HepG2 (cell line): Measurements from ENCODE around the gene OSTF1.

ENCODE experiments used
- CHCHD3 ChIP-seq: sonication (generic); formaldehyde crosslinking; IDR thresholded peaks from 2 replicates; pipeline ENCODE4 v1.8.0; 2022; ENCODE audit warnings: mild to moderate bottlenecking, missing genetic modification reagents, moderate library complexity
- CTCF ChIP-seq: sonication (generic); formaldehyde crosslinking; IDR thresholded peaks from 2 replicates; pipeline ENCODE4 v1.5.0; 2020; ENCODE audit warnings: mild to moderate bottlenecking, missing genetic modification reagents, moderate library complexity
- HDAC1 ChIP-seq: sonication (generic); formaldehyde crosslinking; IDR thresholded peaks from 2 replicates; pipeline ENCODE4 v1.5.1; 2020; ENCODE audit warnings: mild to moderate bottlenecking, missing genetic modification reagents
- HNRNPLL ChIP-seq: fragments of 200-400 bp; formaldehyde crosslinking; IDR thresholded peaks from 2 replicates; pipeline ENCODE4 v1.6.1; 2017; ENCODE audit warnings: mild to moderate bottlenecking, low read depth, low read length; ENCODE audit not compliant: poor library complexity, severe bottlenecking
- PHF8 ChIP-seq: sonication (generic); formaldehyde crosslinking; IDR thresholded peaks from 2 replicates; pipeline ENCODE4 v1.5.0; 2020; ENCODE audit warnings: missing genetic modification reagents
- RFX1 ChIP-seq: fragments of 450-650 bp; IDR thresholded peaks from 2 replicates; pipeline ENCODE4 v1.6.1; 2017
- ZKSCAN8 ChIP-seq: IDR thresholded peaks from 2 replicates; pipeline ENCODE4 v1.6.1; 2016; ENCODE audit warnings: borderline replicate concordance, missing genetic modification reagents, missing compliant biosample characterization
- ZNF841 ChIP-seq: sonication (generic); formaldehyde crosslinking; IDR thresholded peaks from 2 replicates; pipeline ENCODE4 v1.8.1; 2023; ENCODE audit warnings: missing genetic modification reagents, borderline replicate concordance
- TF ChIP-seq, protein P1 (sequence below): IDR thresholded peaks from 2 replicates; pipeline ENCODE4 v1.6.1; 2012; ENCODE audit warnings: inconsistent platforms
- TF ChIP-seq, protein P2 (sequence below): sonication (generic); formaldehyde crosslinking; IDR thresholded peaks from 2 replicates; pipeline ENCODE4 v1.8.0; 2022; ENCODE audit warnings: mild to moderate bottlenecking, missing genetic modification reagents, moderate library complexity

DNA sequence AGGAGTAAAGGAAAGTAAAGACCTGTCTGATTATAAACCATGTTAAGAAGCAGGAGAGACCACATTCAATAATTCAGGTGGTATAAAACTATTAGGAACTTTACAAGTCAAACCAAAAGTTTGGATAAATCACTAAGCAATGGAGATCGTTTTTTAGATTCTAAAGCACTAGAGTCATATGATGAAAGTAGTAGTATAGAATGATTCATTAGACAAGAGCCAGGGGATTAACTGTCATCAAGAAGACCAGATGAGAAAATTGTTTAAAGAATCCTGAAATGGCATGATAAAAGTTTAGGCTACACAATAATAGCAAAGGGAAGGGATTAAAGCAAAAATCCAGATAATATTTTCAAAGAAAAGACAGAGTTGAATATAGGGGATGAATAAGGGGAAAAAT, 47.3 kb upstream of the OSTF1 start:
- TF ChIP-seq ZNF841 (CRISPR knock-in tag) = no peak
- TF ChIP-seq CTCF = no peak
- TF ChIP-seq RFX1 = no peak
- TF ChIP-seq, protein P1, sequence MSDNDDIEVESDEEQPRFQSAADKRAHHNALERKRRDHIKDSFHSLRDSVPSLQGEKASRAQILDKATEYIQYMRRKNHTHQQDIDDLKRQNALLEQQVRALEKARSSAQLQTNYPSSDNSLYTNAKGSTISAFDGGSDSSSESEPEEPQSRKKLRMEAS = no peak
- TF ChIP-seq HDAC1 (CRISPR knock-in tag) = no peak
- no peak for TF ChIP-seq ZKSCAN8 (CRISPR knock-in tag)
- TF ChIP-seq, protein P2, sequence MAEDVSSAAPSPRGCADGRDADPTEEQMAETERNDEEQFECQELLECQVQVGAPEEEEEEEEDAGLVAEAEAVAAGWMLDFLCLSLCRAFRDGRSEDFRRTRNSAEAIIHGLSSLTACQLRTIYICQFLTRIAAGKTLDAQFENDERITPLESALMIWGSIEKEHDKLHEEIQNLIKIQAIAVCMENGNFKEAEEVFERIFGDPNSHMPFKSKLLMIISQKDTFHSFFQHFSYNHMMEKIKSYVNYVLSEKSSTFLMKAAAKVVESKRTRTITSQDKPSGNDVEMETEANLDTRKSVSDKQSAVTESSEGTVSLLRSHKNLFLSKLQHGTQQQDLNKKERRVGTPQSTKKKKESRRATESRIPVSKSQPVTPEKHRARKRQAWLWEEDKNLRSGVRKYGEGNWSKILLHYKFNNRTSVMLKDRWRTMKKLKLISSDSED (CRISPR knock-in tag) = no peak
- TF ChIP-seq PHF8 (CRISPR knock-in tag) = no peak
- no peak for TF ChIP-seq CHCHD3
- TF ChIP-seq HNRNPLL = no peak
